GM19467 (cell line): ENCODE results near the gene OR1F1.

Experiments
- ATAC-seq: cut with Tn5 transposase; IDR thresholded peaks from one replicate; pipeline ENCODE4 v1.9.1; 2021; ENCODE audit warnings: mild to moderate bottlenecking, moderate library complexity; ENCODE audit not compliant: unreplicated experiment

OR1F1 gene

GRCh38 chr16:3246002-3246401 lies 58.0 kb downstream of the OR1F1 start:
- no peak for ATAC-seq

GRCh38 chr16:3246876-3247275 lies 58.9 kb downstream of the OR1F1 start:
- no peak for ATAC-seq

GRCh38 chr16:3248596-3248995 lies 60.6 kb downstream of the OR1F1 start:
- ATAC-seq = no peak

- ATAC-seq = no peak
These were observed 61.0 kb downstream of the OR1F1 start for GRCh38 chr16:3249020-3249419.

GRCh38 chr16:3249451-3249850 lies 61.4 kb downstream of the OR1F1 start:
- no peak for ATAC-seq

- ATAC-seq = no peak
These were observed 65.0 kb downstream of the OR1F1 start for GRCh38 chr16:3252967-3253366.

- ATAC-seq = no peak
These were observed 66.3 kb downstream of the OR1F1 start for GRCh38 chr16:3254309-3254708.
